GM19043 (cell line): ENCODE results near the gene TNFSF15.
"Not testable (repeated sequence)": the region's sequence is repeated elsewhere in the genome, so short reads cannot be mapped to it uniquely, and the experiment has no call there.

Experiments used
- ATAC-seq: cut with Tn5 transposase; IDR thresholded peaks from one replicate; pipeline ENCODE4 v1.9.1; 2021; ENCODE audit warnings: low read depth; ENCODE audit not compliant: unreplicated experiment

Gene TNFSF15

GRCh38 chr9:114759512-114760341, 46.1 kb downstream of the TNFSF15 start:
- ATAC-seq, result no peak

GRCh38 chr9:114757984-114758383, 47.9 kb downstream of the TNFSF15 start:
- no peak for ATAC-seq

DNA sequence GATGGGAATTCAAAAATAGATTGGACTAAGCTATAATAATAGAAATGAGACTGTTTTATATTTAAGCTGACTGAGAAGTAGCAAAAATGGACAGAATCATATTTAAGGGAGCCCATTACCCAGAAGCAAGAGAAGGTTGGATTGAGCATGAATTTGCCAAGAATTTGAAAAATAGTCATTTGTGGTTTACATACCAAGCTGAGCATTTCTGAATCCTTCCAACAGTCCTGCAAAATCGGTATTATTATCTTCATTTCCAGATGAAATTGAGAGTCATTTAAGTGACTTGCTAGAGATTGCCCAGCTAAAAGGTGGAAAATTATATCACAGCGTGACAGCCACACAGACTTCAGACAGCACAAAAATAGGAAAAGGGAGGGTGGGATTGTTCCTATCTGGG, 48.4 kb downstream of the TNFSF15 start:
- ATAC-seq, result no peak

DNA sequence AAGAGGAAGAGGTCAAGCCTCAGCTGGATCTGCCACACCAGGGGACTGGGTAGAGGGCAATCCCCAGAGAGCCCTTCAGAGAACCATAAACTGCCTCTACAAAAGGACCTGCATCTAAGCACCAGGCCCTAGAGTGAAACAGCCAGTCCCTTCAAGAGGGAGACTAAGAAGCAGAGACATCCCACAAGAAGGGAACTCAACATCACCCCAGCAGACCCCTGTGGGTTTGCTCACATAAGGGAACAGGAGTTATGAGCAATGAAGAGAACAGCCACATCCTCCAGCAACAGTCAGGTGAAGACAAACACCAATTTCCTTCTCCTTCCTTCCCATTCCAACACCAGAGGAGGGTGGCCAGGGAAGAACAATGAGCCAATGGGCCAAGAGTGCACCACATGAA, 48.9 kb downstream of the TNFSF15 start:
- no peak for ATAC-seq

DNA sequence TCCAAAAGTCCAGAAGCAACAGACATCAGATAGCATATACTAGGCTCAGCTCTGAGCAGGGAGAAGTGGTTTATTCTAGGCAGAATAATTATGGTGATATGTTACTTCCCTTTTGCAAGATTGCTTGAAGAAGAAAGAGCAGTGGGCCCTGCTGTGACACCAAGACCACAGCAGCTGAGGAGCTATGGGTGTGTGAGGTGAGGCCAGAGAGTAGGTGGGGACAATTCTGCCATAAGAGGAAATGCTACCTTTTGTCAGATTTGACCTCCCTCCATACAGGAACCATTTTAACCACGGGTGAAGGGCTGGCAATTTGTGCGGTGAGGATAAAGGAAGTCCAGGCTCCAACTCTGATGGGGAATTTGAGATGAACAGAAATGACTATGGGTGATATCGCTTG, 51.3 kb downstream of the TNFSF15 start:
- no peak for ATAC-seq

DNA sequence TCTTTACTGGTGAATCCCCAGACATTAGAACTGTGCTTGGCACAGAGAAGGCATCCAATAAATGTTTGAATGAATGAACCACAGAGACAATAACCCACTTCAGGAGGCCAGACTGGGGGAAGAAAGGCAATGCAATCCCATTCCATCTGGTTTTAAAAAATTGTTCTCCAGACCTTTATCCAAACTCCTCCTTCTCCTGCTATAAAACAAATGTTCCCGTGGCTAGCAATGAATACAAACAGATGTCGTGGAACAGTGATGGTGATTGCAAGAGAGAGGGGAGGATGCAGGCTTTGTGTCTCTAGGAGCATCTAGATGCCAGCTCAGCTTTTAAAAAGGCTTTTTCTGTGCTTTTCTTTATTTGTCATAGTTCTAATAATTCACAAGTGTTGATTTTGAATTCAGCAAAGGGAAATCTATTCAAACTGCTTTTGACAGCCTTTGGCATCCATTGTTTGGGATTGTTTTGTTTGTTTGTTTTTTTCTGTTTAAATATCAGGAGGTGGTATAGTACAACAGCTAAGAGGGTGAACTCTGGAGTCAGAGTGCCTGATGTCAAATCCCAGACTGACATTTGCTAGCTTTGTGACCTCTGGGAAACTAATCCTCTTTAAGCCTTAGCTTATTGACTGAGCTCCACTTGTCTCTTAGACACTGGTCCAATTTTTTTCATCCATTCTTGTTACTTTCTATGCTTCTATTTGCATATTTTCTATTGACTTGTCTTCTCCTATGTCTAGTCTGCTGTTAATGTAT, 59.1 kb downstream of the TNFSF15 start:
- no peak for ATAC-seq

GRCh38 chr9:114745879-114746550, 59.8 kb downstream of the TNFSF15 start:
- no peak for ATAC-seq

GRCh38 chr9:114745108-114745848, 60.6 kb downstream of the TNFSF15 start:
- ATAC-seq, result no peak

GRCh38 chr9:114743446-114743845, 62.4 kb downstream of the TNFSF15 start:
- ATAC-seq, result no peak

DNA sequence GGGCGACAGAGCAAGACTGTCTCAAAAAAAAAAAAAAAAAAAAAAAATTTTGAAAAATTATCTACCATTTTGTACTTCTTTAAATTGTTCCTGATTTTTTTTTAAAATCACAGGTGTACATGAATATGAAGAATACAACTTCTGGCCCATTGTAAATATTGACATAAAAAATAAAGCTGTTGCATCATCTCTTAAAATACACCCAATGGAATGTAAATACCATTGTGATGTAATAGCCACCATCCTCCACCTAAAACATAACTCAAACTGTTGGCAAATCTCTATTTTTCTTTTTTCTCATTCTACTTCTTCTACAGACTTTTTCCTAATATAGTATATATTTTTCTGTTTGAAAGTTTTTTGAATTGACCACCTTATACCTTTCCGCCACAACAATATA, 62.9 kb downstream of the TNFSF15 start:
- ATAC-seq, result no peak

DNA sequence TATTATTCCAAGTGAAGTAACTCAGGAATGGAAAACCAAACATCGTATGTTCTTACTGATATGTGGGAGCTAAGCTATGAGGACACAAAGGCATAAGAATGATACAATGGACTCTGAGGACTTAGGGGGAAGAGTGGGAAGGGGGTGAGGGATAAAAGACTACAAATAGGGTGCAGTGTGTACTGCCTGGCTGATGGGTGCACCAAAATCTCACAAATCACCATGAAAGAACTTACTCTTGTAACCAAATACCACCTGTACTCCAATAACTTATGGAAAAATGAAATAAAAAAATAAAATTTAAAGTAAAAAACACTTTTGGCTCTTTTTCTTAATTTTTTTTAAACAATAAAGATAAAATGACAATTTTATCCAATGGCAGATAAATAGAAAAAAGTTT, 64.3 kb downstream of the TNFSF15 start:
- ATAC-seq, result not testable (repeated sequence)

DNA sequence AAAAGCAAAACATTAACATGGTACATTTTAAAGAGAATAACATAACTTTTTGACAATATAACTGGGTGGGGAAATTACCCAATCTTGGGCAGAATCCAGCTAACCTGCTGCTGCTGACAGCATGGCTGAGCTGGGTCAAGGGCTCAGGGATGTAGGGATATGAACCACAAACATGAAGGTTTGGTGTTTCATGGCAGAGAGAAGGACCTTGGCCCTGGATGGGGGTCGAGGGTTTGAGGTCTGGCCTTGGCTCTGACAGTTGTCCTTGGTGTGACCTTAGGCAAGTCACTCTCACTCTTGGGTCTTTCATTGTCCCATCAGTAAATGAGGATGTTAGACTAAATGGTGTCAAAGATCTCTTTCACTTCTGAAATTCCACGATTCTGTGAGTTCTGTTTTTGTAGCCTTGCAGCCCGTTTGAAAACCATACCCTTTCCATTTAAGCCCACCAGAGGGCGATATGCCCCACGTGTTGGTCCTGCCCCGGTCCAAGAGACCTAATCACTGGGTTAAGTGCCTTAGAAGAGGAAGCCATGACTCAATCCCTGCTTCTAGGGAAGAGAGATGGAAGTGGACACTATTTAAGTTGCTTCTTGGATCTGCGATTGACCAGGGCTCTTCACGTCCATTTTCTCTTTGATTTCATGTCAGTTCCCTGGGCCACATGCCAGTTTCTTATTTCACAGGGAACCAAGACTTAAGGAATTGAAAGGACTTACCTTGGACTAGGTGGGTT, 67.1 kb downstream of the TNFSF15 start:
- ATAC-seq, result peak; percentile 61

GRCh38 chr9:114737847-114738246, 68.0 kb downstream of the TNFSF15 start:
- ATAC-seq, result no peak

- no peak for ATAC-seq
Measured at GRCh38 chr9:114737118-114737517, 68.7 kb downstream of the TNFSF15 start.

DNA sequence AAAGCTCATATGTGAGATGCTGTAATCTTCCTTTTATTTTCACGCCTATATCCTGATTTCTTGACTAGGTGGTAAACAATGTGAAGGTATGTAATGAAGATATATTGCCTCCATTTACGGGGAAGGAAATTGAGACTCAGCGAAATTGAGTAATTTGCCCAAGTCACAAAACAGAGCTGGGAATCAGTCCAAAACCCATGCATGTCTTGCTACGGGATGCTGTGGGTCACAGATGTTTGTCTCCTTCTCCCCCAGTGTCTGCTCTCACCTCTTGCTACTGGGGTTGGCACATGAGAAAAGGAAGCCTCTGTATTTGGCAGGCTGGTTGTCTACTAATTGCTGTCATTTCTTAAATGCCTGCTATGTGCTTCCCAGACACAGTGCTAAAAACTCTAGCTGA, 70.1 kb downstream of the TNFSF15 start:
- no peak for ATAC-seq

DNA sequence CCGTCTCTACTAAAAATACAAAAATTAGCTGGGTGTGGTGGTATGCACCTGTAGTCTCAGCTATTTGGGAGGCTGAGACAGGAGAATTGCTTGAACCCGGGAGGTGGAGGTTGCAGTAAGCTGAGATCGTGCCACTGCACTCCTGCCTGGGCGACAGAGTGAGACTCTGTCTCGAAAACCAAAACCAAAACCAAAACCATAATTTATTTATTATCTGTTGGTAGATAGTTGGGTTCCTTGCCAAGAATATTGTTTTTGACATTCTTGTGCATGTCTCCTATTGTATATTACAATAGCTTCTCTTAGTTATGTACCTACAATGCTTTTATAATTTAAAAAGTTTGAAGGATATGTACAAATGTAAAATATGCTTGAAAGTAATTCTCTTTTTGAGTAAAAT, 70.7 kb downstream of the TNFSF15 start:
- ATAC-seq, result not testable (repeated sequence)
